ENCODE measurements around the gene SRRT.

SRRT gene

DNA sequence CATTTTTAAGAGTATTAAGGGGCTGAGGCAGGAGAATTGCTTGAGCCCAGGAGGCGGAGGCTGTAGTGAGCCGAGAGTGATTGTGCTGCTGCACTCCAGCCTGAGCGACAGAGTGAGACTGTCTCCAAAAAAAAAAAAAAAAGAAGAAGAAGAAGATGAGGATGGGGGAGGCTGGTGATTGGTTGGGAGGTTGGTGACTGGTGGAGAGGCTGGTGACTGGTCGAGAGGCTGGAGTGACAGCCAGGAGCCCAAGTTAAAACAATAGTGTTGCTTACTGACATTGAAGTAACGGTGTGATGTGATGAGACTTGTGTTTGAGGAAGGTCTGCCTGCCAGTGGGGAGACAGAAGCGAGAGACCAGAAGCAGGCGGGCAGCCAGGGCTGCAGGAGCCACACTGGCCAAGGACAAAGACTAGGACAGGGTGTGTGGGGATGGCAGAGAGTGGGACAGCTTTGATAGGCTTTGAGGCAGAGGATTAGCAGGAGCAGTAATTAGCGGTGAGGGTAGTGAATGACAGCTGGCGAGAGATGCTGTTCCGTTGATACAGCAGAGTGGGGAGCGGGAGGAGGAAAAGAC is 4.9 kb downstream of the SRRT start:
- DNase-seq, result peak in 10 of 14 donors; percentile 14 to 69 (median 31)

DNA sequence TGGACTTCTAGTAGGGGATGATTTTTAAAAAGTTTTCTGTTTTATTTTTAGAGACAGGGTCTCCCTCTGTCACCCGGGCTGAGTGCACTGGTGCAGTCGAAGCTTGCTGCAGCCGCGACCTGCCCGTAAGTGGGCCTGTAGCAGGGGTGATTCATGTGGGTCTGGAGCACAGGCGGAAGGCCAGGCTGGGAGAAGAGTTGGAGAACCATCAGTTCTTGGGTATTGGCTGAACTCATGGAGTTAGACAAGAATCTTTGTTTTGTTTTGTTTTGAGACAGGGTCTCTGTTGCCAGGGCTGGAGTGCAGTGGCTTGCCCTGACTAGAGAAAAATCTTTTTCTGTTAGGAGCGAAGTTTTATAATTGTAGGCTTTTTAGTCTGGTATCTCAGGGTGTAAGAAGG is 5.7 kb downstream of the SRRT start:
- peak in 5 of 14 donors; percentile 29 to 70 (median 35) for DNase-seq

DNA sequence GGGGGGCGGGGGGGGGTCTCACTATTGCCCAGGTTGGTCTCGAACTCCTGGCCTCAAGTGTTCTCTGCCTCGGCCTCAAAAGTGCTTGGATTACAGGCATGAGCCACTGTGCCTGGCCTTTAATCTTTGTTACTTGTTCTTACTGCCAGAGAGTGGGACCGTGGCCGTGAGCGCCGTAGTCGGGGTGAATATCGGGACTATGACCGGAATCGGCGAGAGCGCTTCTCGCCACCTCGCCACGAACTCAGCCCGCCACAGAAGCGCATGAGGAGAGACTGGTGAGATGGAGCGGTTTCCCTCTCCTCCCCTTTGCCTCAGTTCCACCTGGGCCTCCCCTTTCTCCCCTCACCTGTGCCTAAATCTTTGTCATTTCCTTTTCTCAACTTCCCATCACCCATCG is 6.2 kb downstream of the SRRT start:
- no peak for DNase-seq

DNA sequence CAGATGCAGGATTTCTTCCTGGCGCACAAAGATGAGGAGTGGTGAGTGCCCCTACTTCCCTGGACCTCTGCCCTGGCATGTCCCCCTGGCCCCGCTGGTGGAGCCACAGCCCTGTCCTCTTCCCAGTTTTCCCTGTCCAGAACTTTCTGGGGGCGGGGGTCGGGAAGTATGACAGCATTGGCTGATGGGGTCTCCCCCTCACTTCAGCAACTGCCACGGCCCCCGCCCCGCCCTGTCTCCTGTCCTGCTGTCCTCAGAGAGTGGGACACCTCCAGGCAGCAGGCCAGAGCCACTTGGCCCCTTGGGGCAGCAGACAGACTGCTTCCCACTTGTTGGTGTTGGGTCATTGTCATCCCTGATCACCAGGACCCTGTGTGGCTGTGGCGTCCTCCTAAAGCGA is 7.3 kb downstream of the SRRT start:
- DNase-seq, result no peak

DNA sequence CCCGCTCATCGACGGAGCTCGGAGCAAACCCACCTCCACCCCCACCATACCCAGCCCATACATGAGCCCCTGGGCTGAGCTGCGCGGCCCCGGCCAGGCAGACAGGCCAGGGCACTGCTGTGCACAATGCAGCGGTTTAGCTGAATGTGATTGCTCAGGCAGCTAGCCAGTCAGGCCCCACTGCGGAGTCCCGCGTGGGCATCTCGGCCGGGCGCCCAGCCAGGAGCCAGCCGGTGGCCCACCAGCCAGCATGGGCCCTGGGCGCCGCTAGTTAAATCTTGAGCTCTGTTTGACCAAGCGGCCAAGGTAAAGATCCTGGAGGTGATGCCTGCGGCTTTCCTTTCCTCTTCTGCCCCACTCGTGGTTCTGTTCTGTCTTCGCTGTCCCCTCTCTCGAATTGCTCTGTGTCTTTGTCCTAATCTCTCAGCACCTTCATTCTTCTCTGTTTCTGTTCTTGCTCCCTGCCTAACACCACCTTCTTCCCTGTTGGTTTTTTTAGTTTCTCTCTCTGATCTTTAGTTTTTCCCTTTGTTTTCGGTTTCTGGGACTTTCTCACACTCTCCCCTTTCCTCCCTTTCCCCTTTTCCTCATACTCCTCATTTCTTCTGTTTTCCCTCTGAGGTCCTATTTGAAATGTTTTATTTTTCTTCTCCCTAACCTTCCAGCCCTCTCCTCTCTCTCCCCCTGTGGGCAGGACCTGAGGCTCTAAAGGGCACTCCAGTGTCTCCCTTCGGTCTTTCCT is 8.1 kb downstream of the SRRT start:
- DNase-seq, result peak in 1 of 14 donors; percentile 21

DNA sequence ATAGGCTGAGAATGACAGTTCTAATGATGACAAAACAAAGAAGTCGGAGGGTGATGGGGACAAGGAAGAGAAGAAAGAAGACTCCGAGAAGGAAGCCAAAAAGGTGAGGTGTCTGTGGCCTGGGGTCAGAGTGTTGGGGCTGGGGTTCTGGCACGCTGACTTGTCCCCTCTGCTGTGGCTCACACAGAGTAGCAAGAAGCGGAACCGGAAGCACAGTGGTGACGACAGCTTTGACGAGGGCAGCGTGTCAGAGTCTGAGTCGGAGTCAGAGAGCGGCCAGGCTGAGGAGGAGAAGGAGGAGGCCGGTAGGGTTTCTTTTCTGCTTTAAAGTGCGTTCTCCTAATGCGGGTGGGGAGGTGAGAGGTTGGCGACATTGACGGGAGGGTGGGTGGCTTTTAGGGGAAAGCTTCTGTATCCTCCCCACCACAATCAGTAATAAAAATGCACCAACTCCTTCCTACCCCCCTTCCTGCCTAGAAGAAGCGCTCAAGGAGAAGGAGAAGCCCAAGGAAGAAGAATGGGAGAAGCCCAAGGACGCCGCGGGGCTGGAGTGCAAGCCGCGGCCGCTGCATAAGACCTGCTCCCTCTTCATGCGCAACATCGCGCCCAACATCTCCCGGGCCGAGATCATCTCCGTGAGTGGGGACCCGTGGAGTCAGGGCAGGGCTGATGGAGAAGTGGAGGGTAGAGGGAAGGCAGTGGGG is 10.0 kb downstream of the SRRT start:
- no peak for DNase-seq

DNA sequence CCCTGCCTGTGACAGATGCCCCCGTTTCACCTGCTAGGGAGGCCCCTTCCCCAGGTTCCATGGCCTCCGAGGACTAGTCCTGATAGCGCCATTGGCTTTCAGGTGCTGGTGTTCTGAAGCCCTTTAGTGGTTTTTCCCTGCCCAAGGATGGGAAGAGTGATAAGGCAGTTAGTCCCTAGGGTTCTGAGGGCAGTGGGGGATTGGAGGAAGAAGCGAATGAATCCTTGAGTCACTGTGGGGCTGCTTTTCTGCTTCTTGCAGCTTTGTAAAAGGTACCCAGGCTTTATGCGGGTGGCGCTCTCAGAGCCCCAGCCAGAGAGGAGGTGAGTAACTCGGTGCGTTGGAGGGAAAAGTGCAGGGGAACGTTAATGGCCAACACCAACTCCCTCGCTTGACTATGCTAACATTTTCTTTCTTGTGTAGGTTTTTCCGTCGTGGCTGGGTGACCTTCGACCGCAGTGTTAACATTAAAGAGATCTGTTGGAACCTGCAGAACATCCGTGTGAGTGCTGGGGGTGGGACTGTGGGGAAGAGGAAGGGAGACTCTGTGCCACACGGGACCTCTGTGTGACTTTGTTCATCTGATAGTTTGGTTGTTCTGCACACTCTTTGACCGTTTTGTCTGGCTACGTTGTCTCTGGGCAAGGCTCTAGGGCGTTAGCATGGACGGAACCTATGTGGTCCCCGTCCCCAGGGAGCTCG is 10.7 kb downstream of the SRRT start:
- no peak for DNase-seq

DNA sequence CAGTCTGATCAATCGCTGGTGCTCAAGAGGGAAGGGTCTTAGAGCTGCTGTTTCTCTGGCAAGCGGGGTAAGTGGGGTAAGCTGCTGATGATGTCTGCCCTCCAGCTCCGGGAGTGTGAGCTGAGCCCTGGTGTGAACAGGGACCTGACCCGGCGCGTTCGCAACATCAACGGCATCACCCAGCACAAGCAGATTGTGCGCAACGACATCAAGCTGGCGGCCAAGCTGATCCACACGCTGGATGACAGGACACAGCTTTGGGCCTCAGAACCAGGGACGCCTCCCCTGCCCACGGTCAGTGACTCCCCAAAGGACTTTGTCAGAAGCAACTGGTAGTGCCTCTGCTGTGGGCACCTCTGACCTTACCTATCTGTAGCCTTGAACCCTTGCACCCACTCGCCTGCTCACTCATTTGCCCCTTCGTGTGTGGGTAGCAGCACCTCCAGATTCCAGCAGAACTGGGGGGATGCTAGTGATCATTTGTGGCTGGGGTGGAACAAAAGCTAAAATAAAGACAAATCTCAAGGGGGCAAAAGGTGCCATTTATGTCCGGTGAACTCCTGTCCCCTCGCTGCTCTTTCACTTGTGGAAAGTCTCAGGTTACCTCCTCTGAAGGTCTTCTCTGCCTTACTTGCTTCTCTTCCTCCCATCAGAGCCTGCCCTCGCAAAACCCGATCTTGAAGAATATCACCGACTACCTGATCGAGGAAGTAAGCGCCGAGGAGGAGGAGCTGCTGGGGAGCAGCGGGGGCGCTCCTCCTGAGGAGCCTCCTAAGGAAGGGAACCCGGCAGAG is 11.4 kb downstream of the SRRT start:
- no peak for DNase-seq

DNA sequence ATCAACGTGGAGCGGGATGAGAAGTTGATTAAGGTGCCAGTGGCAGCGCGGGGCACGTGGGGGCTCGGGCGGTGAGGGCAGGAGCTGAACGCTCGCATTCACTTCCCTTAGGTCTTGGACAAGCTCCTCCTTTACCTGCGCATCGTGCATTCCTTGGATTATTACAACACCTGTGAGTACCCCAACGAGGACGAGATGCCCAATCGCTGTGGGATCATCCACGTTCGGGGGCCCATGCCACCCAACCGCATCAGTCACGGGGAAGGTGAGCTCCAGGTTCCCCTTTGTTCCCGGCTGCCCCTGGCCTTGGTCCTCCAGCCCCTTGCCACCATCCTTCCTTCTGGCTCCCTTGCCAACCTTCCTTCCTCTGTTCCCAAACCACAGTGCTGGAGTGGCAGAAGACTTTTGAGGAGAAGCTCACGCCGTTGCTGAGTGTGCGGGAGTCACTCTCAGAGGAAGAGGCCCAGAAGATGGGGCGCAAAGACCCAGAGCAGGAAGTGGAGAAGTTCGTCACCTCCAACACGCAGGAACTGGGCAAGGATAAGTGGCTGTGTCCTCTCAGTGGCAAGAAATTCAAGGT is 12.1 kb downstream of the SRRT start:
- DNase-seq, result no peak

DNA sequence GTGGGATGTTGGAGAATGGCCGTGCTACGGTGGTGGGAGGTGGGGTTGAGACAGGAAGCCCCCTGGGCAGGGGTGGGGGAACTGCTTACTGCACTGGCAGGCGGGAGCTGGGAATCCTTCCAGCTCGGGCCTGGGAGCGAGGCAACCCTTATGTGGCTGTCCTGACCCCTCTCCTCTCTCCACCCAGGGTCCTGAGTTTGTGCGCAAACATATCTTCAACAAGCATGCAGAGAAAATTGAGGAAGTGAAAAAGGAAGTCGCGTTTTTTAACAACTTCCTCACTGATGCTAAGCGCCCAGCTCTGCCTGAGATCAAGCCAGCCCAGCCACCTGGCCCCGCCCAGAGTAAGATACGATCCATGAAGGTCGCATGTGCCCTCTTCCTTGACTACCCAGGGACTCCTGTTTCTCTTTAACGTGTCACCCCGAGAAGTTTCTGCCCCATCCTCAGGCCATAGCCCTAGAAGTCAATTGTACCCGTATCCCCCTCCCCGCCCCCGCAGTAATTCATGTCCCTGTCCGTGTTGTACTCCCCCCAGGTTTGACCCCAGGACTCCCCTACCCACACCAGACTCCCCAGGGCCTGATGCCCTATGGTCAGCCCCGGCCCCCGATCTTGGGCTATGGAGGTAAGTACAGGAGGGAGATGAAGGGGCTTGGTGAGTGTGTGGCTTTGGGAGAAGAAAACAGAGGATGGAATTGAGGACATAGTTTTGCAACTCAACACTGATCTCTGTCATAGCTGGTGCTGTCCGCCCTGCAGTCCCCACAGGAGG is 12.8 kb downstream of the SRRT start:
- peak in 1 of 14 donors; percentile 13 for DNase-seq

DNA sequence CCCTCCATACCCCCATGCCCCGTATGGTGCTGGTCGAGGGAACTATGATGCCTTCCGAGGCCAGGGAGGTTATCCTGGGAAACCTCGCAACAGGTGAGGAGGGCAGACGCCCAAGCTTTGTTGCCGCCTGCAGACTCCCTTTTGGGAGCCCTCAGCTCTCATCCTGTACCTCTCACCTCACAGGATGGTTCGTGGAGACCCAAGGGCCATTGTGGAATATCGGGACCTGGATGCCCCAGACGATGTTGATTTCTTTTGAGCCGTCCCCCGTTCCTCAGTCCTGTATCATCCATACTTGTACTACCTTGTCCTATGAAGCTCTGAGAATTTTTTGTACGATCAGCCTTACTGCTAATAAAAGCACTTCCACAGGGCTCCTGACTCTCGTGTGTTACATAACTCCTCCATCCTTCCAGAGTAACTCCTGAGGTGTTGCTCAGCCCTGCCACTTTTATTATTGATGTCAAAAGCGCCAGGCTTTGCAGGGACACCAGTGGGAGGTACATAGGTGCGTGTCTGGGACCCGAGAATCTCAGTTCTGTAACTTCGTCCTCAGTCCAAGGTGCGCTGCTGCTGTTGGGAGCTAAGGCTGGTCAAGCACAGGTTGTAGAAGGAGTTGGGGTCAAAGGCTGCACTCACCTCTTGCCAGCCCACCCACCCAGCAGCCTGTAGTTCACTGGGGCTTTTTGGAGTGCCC is 13.5 kb downstream of the SRRT start:
- DNase-seq, result no peak

DNA sequence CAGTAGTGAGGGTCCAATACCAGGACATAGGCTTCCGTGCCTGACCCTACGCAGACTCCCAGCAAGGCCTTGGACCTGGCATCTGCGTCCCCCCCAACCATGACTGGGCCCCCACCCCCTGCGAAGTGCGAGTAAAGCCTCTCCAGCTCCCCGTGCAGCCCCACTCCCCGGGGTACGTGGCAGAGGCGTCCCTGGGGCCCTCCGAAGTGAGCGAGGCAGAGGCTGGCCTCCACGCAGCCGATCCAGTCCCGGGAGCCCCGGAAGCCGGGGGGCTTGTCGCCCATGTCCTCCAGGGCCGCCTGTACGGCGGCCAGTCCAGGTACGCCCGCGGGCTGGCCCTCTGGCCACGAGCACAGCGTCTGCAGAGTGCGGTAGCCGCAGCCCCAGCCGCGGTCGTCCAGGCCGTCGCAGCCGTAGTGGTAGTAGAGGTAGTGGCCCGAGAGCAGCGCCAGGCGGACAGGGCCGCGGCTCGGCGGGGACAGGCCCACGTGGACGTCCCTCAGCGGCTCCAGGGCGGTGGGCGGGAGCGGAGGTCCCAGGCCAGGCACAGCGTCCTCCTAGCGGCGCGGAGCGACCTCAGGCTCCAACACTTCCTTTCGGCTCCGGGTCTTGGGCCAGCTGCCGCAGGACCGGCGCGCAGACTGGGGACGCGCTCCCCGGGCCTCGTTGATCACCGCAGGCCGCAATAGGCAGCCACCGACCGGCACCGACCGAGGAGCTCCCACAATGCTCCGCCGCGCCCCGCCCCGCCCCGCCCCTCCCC is 14.3 kb downstream of the SRRT start, which contains the start of gene UFSP1:
Gene UFSP1 (minus strand): TSS at position 728 of the 763 bp plus-strand sequence. CDS start 444 bp downstream, at position 284.
- DNase-seq, result no peak

DNA sequence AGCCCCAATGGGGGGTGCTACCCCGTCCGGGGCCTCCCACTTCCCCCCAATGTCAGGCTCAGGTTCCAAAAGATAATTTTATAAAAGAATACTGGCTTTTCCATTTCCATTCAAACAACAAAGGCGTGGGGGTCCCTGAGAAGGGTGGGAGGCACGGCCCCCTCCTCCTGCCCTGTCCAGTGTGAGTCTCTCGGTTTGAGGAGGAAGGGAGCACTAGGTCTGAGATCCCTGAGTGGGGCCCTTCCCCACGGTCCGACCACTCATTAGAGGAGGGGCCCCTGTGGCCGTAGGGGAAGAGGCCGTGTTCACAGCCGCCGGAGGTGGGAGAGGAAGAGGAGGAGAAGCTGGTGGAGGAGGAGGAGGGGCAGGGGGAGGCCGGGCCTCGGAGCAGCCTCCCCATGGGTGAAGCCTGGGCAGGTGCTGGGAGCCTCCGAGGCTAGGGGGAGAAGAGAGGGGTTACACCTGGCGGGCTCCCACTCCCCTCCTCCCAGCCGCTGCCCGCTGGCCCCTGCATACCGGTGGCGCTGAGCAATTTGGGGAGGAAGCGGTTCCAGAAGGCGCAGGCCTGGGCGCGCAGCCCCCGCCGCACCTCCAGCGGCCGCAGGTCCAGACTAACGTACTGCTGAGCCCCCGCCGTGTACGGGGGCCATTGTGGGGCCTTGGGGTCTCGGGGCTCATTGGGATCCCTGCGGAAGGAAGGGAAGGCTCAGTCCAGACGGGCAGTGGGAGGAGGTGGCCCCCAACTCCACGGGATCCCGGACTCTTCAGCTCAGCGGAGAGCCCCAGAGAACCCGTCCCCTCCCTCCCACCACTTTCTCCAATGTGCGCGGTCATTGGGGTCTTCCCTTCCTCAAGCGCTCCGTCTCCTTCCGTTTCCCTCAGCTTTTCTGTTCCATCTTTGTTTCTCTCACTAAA is 16.0 kb downstream of the SRRT start:
- peak in 1 of 14 donors; percentile 42 for DNase-seq

DNA sequence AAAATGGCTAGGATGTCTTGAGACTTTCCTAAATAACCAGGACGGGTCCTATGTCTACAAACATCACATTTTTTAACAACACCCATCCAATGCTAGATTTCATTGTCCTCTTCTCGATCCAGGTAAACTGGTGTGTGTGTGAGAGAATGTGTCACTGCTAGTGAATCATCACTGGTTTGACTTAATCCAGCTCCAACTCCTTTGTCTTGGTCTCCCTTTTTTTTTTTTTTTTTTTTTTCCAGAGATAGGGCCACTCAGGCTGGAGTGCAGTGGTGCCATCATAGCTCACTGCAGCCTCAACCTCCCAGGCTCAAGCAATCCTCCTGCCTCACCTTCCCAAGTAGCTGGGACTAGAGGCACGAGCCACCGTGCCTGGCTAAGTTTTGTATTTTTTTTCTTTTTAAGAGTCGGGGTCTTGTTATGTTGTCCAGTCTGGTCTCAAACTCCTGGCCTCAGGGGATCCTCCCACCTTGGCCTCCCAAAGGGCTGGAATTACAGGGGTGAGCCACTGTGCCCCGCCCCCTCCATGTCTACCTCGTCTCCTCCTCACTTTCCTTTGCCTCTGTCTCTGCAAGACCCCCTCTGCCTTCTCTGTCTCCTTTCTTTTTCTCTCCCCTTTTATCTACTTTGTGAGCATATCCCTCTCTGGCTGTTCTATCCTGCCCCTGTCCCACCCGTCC is 16.8 kb downstream of the SRRT start:
- DNase-seq, result no peak

DNA sequence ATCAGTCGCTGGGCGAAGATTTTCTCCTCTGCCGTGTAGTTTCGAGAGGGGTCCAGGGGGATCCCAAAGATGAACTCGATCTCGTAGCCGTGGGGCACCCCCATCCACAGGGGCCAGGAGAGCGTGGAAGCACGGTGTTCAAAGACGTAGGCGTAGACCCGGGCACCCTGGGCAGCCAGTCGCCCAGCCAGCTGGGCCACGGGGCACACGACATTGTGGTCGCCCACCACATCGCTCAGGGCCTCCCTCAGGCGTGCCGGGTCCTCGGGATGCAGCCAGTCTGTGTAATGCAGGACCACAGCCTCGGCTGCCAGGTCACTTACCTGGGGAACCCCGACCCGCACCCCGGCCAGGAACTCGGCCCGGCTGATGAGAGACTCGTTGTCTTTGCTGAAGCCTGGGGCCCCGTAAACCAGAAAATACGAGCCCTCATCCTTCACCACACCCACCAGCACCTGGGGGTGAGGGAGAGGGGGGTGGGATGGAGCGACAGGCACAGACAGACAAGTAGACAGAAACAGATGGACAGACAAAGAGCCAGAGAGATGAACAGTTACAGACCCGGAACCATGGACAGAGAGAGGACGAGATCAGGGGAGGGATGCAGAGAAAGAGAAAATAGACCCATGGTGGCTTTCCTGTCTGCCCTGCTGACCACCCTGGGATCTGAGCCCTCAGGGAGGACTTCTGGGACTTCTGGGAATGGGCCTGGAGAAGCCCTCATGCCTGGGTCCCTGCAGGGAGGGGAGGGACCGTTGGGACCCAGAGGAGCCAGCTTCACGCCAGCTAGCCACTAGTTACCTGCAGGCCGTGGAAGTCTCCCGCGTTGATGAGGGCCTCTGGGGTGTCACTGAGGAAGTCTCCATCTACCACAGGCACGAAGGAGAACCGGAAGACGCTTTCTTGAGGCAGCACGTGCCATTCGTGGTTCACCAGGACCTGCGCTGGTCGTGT is 17.7 kb downstream of the SRRT start:
- DNase-seq, result no peak

DNA sequence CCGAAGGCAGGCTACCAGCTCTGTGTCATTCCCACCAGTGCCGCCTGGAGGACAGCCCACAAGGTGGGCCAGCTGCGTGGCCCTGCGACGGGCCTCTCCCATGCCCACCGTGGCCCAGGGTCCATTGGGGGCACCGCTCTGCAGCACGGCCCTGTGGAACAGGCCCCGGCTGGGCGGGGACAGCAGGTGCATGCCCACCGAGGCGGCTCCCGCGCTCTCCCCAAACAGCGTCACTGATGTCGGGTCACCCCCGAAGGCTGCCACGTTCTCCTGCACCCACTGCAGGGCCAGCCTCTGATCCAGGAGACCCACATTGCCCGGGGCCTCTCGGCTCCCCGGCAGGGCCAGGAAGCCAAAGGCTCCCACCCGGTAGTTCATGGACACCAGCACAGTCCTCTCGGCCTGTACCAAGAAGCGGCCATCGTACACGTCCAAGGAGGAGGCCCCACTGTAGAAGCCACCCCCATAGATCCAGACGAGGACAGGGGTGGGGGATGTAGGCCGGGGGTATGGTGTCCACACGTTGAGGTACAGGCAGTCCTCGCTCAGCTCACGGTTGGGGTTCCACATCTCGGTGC is 18.5 kb downstream of the SRRT start:
- DNase-seq, result no peak
